ENCODE results near the gene UPP2.

The UPP2 gene

DNA sequence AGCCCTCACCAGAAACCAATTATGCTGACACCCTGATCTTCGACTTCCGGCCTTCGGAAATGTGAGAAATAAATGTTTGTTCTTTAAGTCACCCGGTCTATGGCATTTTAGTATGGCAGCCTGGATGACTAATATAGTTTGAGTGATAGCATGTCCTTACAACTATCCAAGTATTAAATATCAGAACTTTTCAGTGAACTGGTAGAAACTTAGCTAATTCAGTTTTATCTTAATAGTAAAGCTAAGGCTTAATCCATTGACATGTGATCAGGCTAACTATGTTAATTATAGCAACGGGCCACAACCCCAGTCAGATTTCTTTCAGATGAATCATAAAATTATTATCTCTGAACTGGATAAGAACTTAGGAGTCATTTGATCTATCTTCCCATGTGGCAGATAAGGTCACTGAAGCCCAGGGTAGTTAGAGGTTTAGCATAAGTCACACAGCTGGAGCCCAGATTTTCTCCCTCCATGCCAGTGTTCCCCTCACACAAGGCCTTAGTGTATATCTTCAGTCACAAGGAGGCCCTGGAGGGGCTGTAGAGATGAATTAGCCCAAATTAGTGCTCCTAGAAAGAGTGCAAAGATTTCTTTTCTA, 40.7 kb upstream of the UPP2 start:
- no peak overlapping the region for H3K4me3 ChIP-seq (ENCODE audit: low read length)

GRCh38 chr2:158061763-158062162, 39.9 kb upstream of the UPP2 start:
- no peaks in the 10 kb centered on the region for H3K27me3 ChIP-seq (ENCODE audit: low read depth, low read length)
- H3K9ac ChIP-seq (ENCODE audit: low read length) = no peak overlapping the region
- no peaks in the 10 kb centered on the region for H3K4me1 ChIP-seq (ENCODE audit: low read length)
- no peaks in the 10 kb centered on the region for H3K36me3 ChIP-seq (replicated peaks; ENCODE audit: low read depth, low read length)
- no peaks in the 10 kb centered on the region for H3K79me2 ChIP-seq (ENCODE audit: low read length)
- H2AFZ ChIP-seq (ENCODE audit: low read depth, low read length) = no peak overlapping the region
- H3K27ac ChIP-seq (ENCODE audit: low read length) = no peak overlapping the region
- H3K9me3 ChIP-seq (ENCODE audit: insufficient read depth, low read length) = no peaks in the 10 kb centered on the region
- no peak overlapping the region for H3K4me2 ChIP-seq (ENCODE audit: low read length)
- H3K4me3 ChIP-seq (ENCODE audit: low read length) = no peak overlapping the region
- H4K20me1 ChIP-seq (ENCODE audit: insufficient read depth, low read length) = no peaks in the 10 kb centered on the region
- TF ChIP-seq CTCF (IDR thresholded peaks at IDR 0.05; ENCODE audit: low read depth, low read length) = no peak
- TF ChIP-seq EZH2phosphoT487 (IDR thresholded peaks at IDR 0.05; ENCODE audit: low read depth) = no peak

More for the DNA sequence above, 40.7 kb upstream of the UPP2 start:
- Histone ChIP-seq H3K27ac (ENCODE audit: low read length) (no peak overlapping the region), H3K9me3 (ENCODE audit: insufficient read depth, low read length) (no peaks in the 10 kb centered on the region), H3K36me3 (replicated peaks; ENCODE audit: low read depth, low read length) (no peaks in the 10 kb centered on the region), H3K9ac (ENCODE audit: low read length) (no peak overlapping the region), H2AFZ (ENCODE audit: low read depth, low read length) (no peak overlapping the region), H4K20me1 (ENCODE audit: insufficient read depth, low read length) (no peaks in the 10 kb centered on the region), H3K79me2 (ENCODE audit: low read length) (no peaks in the 10 kb centered on the region), H3K27me3 (ENCODE audit: low read depth, low read length) (no peaks in the 10 kb centered on the region), H3K4me1 (ENCODE audit: low read length) (no peaks in the 10 kb centered on the region), H3K4me2 (ENCODE audit: low read length) (no peak overlapping the region)
- TF ChIP-seq EZH2phosphoT487 (IDR thresholded peaks at IDR 0.05; ENCODE audit: low read depth) (no peak), CTCF (IDR thresholded peaks at IDR 0.05; ENCODE audit: low read depth, low read length) (no peak)

GRCh38 chr2:158066046-158066713, 35.5 kb upstream of the UPP2 start:
- Histone ChIP-seq H2AFZ (ENCODE audit: low read depth, low read length) (no peak overlapping the region), H3K4me3 (ENCODE audit: low read length) (no peak overlapping the region), H3K9ac (ENCODE audit: low read length) (no peak overlapping the region), H4K20me1 (ENCODE audit: insufficient read depth, low read length) (no peaks in the 10 kb centered on the region), H3K27ac (ENCODE audit: low read length) (no peak overlapping the region), H3K79me2 (ENCODE audit: low read length) (no peaks in the 10 kb centered on the region), H3K4me1 (ENCODE audit: low read length) (no peaks in the 10 kb centered on the region), H3K27me3 (ENCODE audit: low read depth, low read length) (no peaks in the 10 kb centered on the region), H3K36me3 (replicated peaks; ENCODE audit: low read depth, low read length) (no peaks in the 10 kb centered on the region), H3K4me2 (ENCODE audit: low read length) (no peak overlapping the region), H3K9me3 (ENCODE audit: insufficient read depth, low read length) (no peaks in the 10 kb centered on the region)
- TF ChIP-seq EZH2phosphoT487 (IDR thresholded peaks at IDR 0.05; ENCODE audit: low read depth) (no peak), CTCF (IDR thresholded peaks at IDR 0.05; ENCODE audit: low read depth, low read length) (no peak)

DNA sequence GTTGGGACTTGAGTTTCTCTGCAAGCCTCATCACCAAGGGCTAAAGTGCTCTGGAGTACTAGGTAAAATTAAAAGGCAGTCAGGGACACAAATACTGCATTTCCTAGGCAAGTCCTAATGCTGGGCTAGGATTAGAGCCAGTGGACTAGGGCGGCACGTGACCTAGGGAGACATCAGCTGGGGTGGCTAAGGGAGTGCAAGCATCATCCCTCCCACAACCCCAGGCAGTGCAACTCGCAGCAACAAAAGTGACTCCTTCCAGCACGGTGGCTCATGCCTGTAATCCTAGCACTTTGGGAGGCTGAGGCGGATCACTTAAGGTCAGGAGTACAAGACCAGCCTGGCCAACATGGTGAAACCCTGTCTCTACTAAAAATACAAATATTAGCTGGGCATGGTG, 30.7 kb upstream of the UPP2 start:
- Histone ChIP-seq H3K4me3 (ENCODE audit: low read length) (no peak overlapping the region), H3K36me3 (replicated peaks; ENCODE audit: low read depth, low read length) (no peaks in the 10 kb centered on the region), H3K27me3 (ENCODE audit: low read depth, low read length) (no peaks in the 10 kb centered on the region), H4K20me1 (ENCODE audit: insufficient read depth, low read length) (no peaks in the 10 kb centered on the region), H3K9ac (ENCODE audit: low read length) (no peak overlapping the region), H3K4me1 (ENCODE audit: low read length) (no peaks in the 10 kb centered on the region), H3K27ac (ENCODE audit: low read length) (no peak overlapping the region), H2AFZ (ENCODE audit: low read depth, low read length) (no peak overlapping the region), H3K79me2 (ENCODE audit: low read length) (no peaks in the 10 kb centered on the region), H3K9me3 (ENCODE audit: insufficient read depth, low read length) (no peaks in the 10 kb centered on the region), H3K4me2 (ENCODE audit: low read length) (no peak overlapping the region)
- no peak for TF ChIP-seq CTCF (IDR thresholded peaks at IDR 0.05; ENCODE audit: low read depth, low read length)
- no peak for TF ChIP-seq EZH2phosphoT487 (IDR thresholded peaks at IDR 0.05; ENCODE audit: low read depth)

Measured in OCI-LY3 (cell line).